ENCODE data around the gene TSFM.

- TF ChIP-seq, protein P1, sequence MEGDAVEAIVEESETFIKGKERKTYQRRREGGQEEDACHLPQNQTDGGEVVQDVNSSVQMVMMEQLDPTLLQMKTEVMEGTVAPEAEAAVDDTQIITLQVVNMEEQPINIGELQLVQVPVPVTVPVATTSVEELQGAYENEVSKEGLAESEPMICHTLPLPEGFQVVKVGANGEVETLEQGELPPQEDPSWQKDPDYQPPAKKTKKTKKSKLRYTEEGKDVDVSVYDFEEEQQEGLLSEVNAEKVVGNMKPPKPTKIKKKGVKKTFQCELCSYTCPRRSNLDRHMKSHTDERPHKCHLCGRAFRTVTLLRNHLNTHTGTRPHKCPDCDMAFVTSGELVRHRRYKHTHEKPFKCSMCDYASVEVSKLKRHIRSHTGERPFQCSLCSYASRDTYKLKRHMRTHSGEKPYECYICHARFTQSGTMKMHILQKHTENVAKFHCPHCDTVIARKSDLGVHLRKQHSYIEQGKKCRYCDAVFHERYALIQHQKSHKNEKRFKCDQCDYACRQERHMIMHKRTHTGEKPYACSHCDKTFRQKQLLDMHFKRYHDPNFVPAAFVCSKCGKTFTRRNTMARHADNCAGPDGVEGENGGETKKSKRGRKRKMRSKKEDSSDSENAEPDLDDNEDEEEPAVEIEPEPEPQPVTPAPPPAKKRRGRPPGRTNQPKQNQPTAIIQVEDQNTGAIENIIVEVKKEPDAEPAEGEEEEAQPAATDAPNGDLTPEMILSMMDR (IDR thresholded peaks at IDR 0.05; ENCODE audit: insufficient read depth, low read length, poor library complexity, severe bottlenecking), result no peak
- no peak for TF ChIP-seq EZH2phosphoT487 (conservative IDR thresholded peaks at IDR 0.05; ENCODE audit: low read length)
Observed at GRCh38 chr12:57771873-57772428, 10.6 kb upstream of the TSFM start, which contains the start of gene METTL1.
